NCI-H748 (cell line): ENCODE measurements around the gene TSGA10IP.
"Not testable (repeated sequence)": the region's sequence is repeated elsewhere in the genome, so short reads cannot be mapped to it uniquely, and the experiment has no call there.

Source experiments
- DNase-seq: peaks from one replicate; lab custom pipeline; 2025; ENCODE audit not compliant: unreplicated experiment; lab: John Stamatoyannopoulos, UW

The TSGA10IP gene

GRCh38 chr11:65945941-65946558 lies 770 bp downstream of the TSGA10IP start:
- DNase-seq: no peak

GRCh38 chr11:65946655-65947054 lies 1.4 kb downstream of the TSGA10IP start:
- DNase-seq: no peak

GRCh38 chr11:65947133-65947532 lies 1.9 kb downstream of the TSGA10IP start:
- no peak for DNase-seq

GRCh38 chr11:65947603-65948125 lies 2.4 kb downstream of the TSGA10IP start:
- DNase-seq: no peak

GRCh38 chr11:65950711-65951110 lies 5.4 kb downstream of the TSGA10IP start:
- DNase-seq: not testable (repeated sequence)

- not testable (repeated sequence) for DNase-seq
Observed at GRCh38 chr11:65951641-65952040, 6.4 kb downstream of the TSGA10IP start.

GRCh38 chr11:65952052-65952521 lies 6.8 kb downstream of the TSGA10IP start:
- DNase-seq: no peak

GRCh38 chr11:65953471-65953870 lies 8.2 kb downstream of the TSGA10IP start:
- DNase-seq: no peak

GRCh38 chr11:65954771-65955170 lies 9.5 kb downstream of the TSGA10IP start:
- DNase-seq: no peak

GRCh38 chr11:65958291-65958690 lies 13.0 kb downstream of the TSGA10IP start:
- no peak for DNase-seq

- DNase-seq: no peak
Observed at GRCh38 chr11:65958774-65959420, 13.6 kb downstream of the TSGA10IP start.

- peak; percentile 39 for DNase-seq
Observed at GRCh38 chr11:65960824-65961266, 15.6 kb downstream of the TSGA10IP start.

- DNase-seq: peak; percentile 98
Observed at GRCh38 chr11:65961267-65962140, 16.2 kb downstream of the TSGA10IP start, which contains the start of gene SART1. Gene SART1, plus strand, starts transcription at chr11:65961734. Its CDS starts 47 bp downstream, at chr11:65961781.

- no peak for DNase-seq
Observed at GRCh38 chr11:65962141-65962564, 16.9 kb downstream of the TSGA10IP start.

GRCh38 chr11:65964906-65965305 lies 19.6 kb downstream of the TSGA10IP start:
- DNase-seq: no peak

GRCh38 chr11:65965986-65966762 lies 20.9 kb downstream of the TSGA10IP start:
- no peak for DNase-seq

GRCh38 chr11:65967329-65967934 lies 22.2 kb downstream of the TSGA10IP start:
- DNase-seq: no peak

- DNase-seq: no peak
Observed at GRCh38 chr11:65968600-65969482, 23.6 kb downstream of the TSGA10IP start.

- DNase-seq: no peak
Observed at GRCh38 chr11:65972116-65972515, 26.8 kb downstream of the TSGA10IP start.
